GM12878 (cell line): Measurements from ENCODE around the gene NSMCE1. TPM values are rescaled to one million over a fixed set of nuclear protein-coding genes. Genes with fewer than 3 reads are reported as not detected.
A peak's percentile ranks its signal among the peaks of the same experiment; 100 is the strongest.

Experiments used
- ATF3 ChIP-seq: IDR thresholded peaks from 2 replicates; pipeline ENCODE4 v1.6.1; 2011; ENCODE audit warnings: low read depth, mild to moderate bottlenecking, low read length, moderate library complexity, borderline replicate concordance; ENCODE audit errors: extremely low read depth
- CEBPZ ChIP-seq: fragments of 150-350 bp; IDR thresholded peaks from 2 replicates; pipeline ENCODE4 v1.6.1; 2016; ENCODE audit warnings: low read depth, low read length
- CHD2 ChIP-seq: IDR thresholded peaks from 2 replicates; pipeline ENCODE4 v1.6.1; 2011; ENCODE audit warnings: low read depth, low read length, improper control_type of control experiment, borderline replicate concordance
- EGR1 ChIP-seq, 2 experiments: IDR thresholded peaks; 1 replicate in 1 of 2; 2 replicates in 1 of 2; pipeline ENCODE4 v1.6.1; 2011 to 2012; ENCODE audit warnings: low read depth in 2 of 2, low read length in 2 of 2, borderline replicate concordance in 1 of 2, mild to moderate bottlenecking in 1 of 2, moderate library complexity in 1 of 2
- HCFC1 ChIP-seq: fragments of 150-350 bp; IDR thresholded peaks from 2 replicates; pipeline ENCODE4 v1.6.1; 2014; ENCODE audit warnings: low read length
- KLF5 ChIP-seq: fragments of 450-650 bp; IDR thresholded peaks from 2 replicates; pipeline ENCODE4 v1.6.1; 2014; ENCODE audit warnings: mild to moderate bottlenecking; ENCODE audit not compliant: partially characterized antibody
- NFXL1 ChIP-seq: fragments of 450-650 bp; IDR thresholded peaks from 2 replicates; pipeline ENCODE4 v1.6.1; 2017; ENCODE audit warnings: antibody characterized with exemption, mild to moderate bottlenecking, borderline replicate concordance
- NFYA ChIP-seq: IDR thresholded peaks from 2 replicates; pipeline ENCODE4 v1.6.1; 2011; ENCODE audit warnings: low read depth, mild to moderate bottlenecking, low read length, improper control_type of control experiment, borderline replicate concordance
- NKRF ChIP-seq: fragments of 450-650 bp; conservative IDR thresholded peaks from 2 replicates; pipeline ENCODE4 v1.6.1; 2017; ENCODE audit warnings: mild to moderate bottlenecking, moderate library complexity
- NR2F1 ChIP-seq: fragments of 450-650 bp; conservative IDR thresholded peaks from 2 replicates; pipeline ENCODE4 v1.6.1; 2017; ENCODE audit warnings: mild to moderate bottlenecking
- POU2F2 ChIP-seq: IDR thresholded peaks from 3 replicates; pipeline ENCODE4 v1.6.1; 2011; ENCODE audit warnings: low read depth, mild to moderate bottlenecking, low read length, borderline replicate concordance
- RAD21 ChIP-seq: IDR thresholded peaks from 2 replicates; pipeline ENCODE4 v1.6.1; 2011; ENCODE audit warnings: mild to moderate bottlenecking, low read depth, low read length, moderate library complexity; ENCODE audit not compliant: insufficient read depth
- RFX5 ChIP-seq: IDR thresholded peaks from 2 replicates; pipeline ENCODE4 v1.6.1; 2011; ENCODE audit warnings: low read depth, low read length, improper control_type of control experiment
- SIN3A ChIP-seq: IDR thresholded peaks from 2 replicates; pipeline ENCODE4 v1.6.1; 2012; ENCODE audit warnings: low read depth, low read length, improper control_type of control experiment
- SIX5 ChIP-seq: IDR thresholded peaks from 2 replicates; pipeline ENCODE4 v1.6.1; 2011; ENCODE audit warnings: mild to moderate bottlenecking, low read depth, low read length, moderate library complexity; ENCODE audit not compliant: severe bottlenecking
- SPI1 ChIP-seq: IDR thresholded peaks from 2 replicates; pipeline ENCODE4 v1.6.1; 2011; ENCODE audit warnings: low read depth, mild to moderate bottlenecking, low read length, moderate library complexity, borderline replicate concordance; ENCODE audit not compliant: insufficient read depth
- SUPT20H ChIP-seq: IDR thresholded peaks from 2 replicates; pipeline ENCODE4 v1.6.1; 2011; ENCODE audit warnings: low read depth, mild to moderate bottlenecking, low read length, moderate library complexity, borderline replicate concordance; ENCODE audit not compliant: control insufficient read depth
- WRNIP1 ChIP-seq: IDR thresholded peaks from 2 replicates; pipeline ENCODE4 v1.6.1; 2011; ENCODE audit warnings: low read depth, low read length, improper control_type of control experiment, borderline replicate concordance
- YY1 ChIP-seq: IDR thresholded peaks from 2 replicates; pipeline ENCODE4 v1.6.1; 2011; ENCODE audit warnings: low read depth, mild to moderate bottlenecking, low read length
- ZBTB33 ChIP-seq: fragments of 450-650 bp; IDR thresholded peaks from 2 replicates; pipeline ENCODE4 v1.6.1; 2017; ENCODE audit warnings: mild to moderate bottlenecking
- ZNF207 ChIP-seq: fragments of 450-650 bp; IDR thresholded peaks from 2 replicates; pipeline ENCODE4 v1.6.1; 2014; ENCODE audit warnings: antibody characterized with exemption, mild to moderate bottlenecking, borderline replicate concordance
- polyA plus RNA-seq, 11 experiments: library from polyadenylated mRNA; depleted of rRNA in 4 of 11; unstranded in 6 of 11; stranded (reverse) in 5 of 11; fragments of >200 nt; fragmentation: Nextera tagmentation in 4 of 11; fragmentation: Illumina TruSeq in 1 of 11; extraction: Ambion mirVana in 4 of 11; extraction: Trizol in 1 of 11; gene quantifications; 1 replicate in 1 of 11; 2 replicates in 10 of 11; pipeline versions ENCODE4 v1.2.1 to v1.2.3, GENCODE V29; 2011 to 2016; ENCODE audit warnings: inconsistent platforms in 2 of 11, missing spikeins in 2 of 11, low read depth in 1 of 11
- total RNA-seq, 4 experiments: library from RNA; depleted of rRNA in 3 of 4; stranded (reverse); fragments of >200 nt in 3 of 4; fragmentation: Illumina TruSeq in 1 of 4; extraction: Trizol in 1 of 4; gene quantifications; 2 replicates each; pipeline versions ENCODE4 v1.2.1 to v1.2.3, GENCODE V29; 2013 to 2021

NSMCE1 gene
- total and polyA plus RNA-seq, 10 of the 15 experiments (the other 5 are each of a cell fraction or from before 2014, with no cell fraction given) = 54.0 to 214 (median 71.4) TPM

GRCh38 chr16:27202923-27203506 is 65.6 kb downstream of the NSMCE1 start (continued):
- no peak for TF ChIP-seq ZBTB33
- TF ChIP-seq KLF5 = no peak
- no peak for TF ChIP-seq WRNIP1
- TF ChIP-seq CEBPZ = peak; percentile 62; the same call in 1 of the 2 replicates
- TF ChIP-seq NFXL1 = no peak
- peak; percentile 73; the same call in 1 of the 2 replicates for TF ChIP-seq HCFC1
- TF ChIP-seq NR2F1 = no peak
- peak; percentile 90 for TF ChIP-seq YY1
- TF ChIP-seq RFX5 = no peak
- peak; percentile 76; the same call in 1 of the 2 replicates for TF ChIP-seq NKRF
- no peak for TF ChIP-seq NFYA
- no peak for TF ChIP-seq SPI1
- TF ChIP-seq EGR1 (IDR thresholded peaks at IDR 0.05; ENCODE audit: borderline replicate concordance in 1 of 2, low read depth in 2 of 2, low read length in 2 of 2) = peak; percentile 13 to 97; a peak in 1 of 3 replicates
- 0 out of 2 replicates have a peak, but pooled peaks have one; percentile 85 for TF ChIP-seq ZNF207
- TF ChIP-seq CHD2 = no peak
- TF ChIP-seq ATF3 = no peak
- TF ChIP-seq SUPT20H = no peak
- TF ChIP-seq SIN3A = no peak
- TF ChIP-seq POU2F2 = 0 out of 3 replicates have a peak, but pooled peaks have one; percentile 66
- TF ChIP-seq SIX5 = peak; percentile 45
- no peak for TF ChIP-seq RAD21
